Measurements from ENCODE around the gene GDPD3.
"Not testable (repeated sequence)": the region's sequence is repeated elsewhere in the genome, so short reads cannot be mapped to it uniquely, and the experiment has no call there.

The GDPD3 gene, protein sequence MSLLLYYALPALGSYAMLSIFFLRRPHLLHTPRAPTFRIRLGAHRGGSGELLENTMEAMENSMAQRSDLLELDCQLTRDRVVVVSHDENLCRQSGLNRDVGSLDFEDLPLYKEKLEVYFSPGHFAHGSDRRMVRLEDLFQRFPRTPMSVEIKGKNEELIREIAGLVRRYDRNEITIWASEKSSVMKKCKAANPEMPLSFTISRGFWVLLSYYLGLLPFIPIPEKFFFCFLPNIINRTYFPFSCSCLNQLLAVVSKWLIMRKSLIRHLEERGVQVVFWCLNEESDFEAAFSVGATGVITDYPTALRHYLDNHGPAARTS

DNA sequence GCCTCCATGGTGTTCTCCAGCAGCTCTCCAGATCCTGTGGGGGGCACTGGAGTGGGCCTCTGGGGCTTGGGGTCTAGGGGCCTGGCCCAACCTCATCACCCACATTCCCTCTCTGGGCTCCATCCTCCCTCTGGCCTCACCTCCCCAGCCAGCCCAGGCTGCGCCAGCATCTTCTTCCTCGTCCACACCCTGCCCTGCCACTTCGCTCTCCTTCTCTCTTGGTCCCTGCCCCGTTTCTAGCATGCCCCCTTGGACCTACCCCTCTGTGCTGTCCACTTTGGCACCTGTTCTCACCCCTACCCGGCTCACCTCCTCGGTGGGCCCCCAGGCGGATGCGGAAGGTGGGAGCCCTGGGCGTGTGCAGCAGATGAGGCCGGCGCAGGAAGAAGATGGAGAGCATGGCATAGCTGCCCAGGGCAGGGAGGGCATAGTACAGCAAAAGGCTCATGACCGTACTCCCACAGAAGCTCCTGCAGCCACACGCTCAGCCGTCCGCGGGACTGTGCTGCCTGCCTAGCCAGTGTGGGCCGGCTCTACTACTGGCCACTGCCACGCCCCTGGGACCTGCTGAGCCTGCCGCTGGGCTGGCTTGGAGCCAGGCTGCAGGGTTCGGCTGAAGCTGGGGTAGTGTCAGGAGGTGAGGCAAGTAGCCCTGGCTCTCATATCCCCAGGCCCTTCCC, at the start of gene GDPD3:
Gene GDPD3 (minus strand): TSS at position 507 of the 680 bp plus-strand sequence. CDS start 59 bp downstream, at position 448.
- DNase-seq (ENCODE audit: low read depth) = no peak

DNA sequence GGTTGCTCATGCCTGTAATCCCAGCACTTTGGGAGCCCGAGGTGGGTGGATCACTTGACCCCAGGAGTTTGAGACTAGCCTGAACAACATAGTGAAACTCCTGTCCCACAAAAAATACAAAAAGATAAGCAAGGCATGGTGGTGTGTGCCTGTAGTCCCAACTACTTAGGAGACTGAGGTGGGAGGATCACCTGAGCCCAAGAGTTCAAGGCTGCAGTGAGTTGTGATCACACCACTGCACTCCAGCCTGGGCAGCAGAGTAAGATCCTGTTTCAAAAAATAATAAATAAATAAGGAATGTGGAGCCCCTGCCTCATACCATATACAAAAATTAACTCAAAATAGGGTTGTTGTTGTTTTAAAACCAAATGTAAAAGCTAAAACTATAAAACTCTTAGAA, 43.9 kb upstream of the GDPD3 start:
- DNase-seq (ENCODE audit: low read depth) = no peak

DNA sequence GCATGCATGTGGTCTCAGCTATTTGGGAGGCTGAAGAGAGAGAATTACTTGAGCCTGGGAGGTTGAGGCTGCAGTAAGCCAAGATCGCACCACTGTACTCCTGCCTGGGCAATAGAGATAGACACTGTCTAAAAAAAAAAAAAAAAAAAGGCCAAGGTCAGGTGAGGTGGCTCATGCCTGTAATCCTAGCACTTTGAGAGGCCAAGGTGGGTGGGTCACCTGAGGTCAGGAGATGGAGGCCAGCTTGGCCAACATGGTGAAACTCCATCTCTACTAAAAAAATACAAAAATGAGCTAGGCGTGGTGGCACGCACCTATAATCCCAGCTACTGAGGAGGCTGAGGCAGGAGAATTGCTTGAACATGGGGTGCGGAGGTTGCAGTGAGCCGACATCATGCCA, 41.9 kb upstream of the GDPD3 start:
- no peak for DNase-seq (ENCODE audit: low read depth)

DNA sequence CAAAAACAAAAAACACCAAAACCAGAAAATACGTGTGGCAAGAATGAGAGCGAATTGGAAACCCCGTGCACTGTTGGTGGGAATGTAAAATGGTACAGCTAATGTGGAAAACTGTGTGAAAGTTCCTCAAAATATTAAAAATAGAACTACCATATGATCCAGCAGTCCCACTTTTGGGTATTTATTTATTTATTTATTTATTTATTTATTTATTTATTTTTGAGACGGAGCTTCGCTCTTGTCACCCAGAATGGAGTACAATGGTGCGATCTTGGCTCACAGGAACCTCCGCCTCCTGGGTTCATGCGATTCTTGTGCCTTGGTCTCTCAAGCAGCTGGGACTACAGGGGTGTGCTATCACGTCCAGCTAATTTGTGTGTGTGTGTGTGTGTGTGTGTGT, 39.2 kb upstream of the GDPD3 start:
- DNase-seq (ENCODE audit: low read depth) = no peak

DNA sequence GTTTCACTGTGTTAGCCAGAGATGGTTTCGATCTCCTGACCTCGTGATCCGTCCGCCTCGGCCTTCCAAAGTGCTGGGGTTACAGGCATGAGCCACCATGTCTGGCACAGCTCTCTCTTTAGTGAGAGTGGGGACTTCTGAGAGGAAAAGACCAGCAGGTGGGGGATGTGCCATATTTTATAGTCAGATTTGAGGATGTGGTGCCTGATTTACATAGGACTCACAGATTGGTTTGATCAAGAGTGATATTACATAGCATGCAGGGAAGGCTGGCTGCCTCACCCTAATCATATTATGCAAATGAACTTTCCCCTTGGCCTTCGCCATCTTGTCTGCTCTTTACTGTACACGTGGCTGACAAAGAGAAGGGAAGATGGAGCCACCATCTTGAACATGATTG, 37.8 kb upstream of the GDPD3 start:
- no peak for DNase-seq (ENCODE audit: low read depth)

DNA sequence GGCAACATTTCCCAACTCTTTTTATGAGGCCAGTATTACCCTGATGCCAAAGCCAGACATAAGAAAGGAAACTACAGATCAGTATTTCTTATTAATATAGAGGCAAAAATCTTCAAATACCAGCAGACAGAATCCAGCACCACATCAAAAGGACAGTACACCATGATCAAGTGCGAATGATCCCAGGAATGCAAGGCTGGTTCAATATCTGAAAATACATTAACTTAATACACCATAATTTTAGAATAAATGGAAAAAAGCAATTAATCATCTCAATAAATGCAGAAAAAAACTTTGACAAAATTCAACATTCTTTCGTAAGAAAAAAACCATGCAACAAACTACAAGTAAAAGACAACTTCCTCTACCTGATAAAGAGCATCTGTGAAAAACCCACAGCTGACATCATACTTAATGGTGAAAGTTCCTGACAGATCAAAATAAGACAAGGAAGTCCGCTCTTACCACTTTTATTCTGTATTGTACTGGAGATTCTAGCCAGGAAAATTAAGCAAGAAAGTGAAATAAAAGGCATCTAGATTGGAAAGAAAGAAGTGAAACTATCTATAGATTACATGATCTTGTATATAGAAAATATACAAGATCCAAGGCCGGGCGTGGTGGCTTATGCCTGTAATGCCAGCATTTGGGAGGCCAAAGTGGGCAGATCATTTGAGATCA, 36.1 kb upstream of the GDPD3 start:
- DNase-seq (ENCODE audit: low read depth) = no peak

DNA sequence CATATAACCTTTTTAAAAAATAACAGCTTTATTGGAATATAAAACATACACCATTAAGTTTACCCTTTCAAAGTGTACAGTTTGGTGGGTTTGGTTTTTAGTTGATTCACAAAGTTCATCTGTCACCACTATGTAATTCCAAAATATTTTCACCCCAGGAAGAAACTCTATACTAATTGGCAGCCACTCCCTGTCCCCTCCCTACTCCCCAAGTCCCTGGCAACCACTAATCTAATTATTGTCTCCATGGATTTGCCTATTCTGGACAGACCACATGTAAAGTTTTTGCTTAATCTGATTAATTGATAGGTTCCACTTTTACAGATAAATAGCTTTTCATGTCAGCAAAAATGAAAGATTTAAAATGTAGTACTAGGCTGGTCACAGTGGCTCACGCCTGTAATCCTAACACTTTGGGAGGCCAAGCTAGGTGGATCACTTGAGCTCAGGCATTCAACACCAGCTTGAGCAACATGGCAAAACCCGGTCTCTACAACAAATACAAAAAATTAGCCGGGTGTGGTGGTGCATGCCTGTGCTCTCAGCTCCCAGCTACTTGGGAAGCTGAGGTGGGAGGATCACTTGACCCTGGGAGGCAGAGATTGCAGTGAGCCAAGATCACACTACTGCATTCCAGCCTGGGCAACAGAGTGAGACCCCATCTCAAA, 34.6 kb upstream of the GDPD3 start:
- no peak for DNase-seq (ENCODE audit: low read depth)

DNA sequence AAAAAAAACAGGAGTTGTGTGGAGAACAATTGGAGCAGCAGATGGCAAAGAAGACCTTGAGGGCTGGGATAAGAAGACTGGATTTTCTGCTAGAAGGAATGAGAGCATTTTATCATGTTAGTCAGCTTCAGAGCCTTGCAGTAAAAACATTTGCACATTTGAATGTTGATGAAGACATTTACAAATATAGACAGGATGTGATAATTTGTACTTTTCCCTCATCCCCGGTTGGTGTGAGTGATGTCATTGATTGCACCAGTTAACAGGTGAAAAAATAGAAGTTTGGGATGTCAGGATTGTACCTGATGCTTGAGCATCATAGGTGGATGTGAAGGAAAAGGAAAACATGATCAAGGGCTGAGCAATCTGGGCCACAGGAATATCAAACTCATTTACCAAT, 32.3 kb upstream of the GDPD3 start:
- no peak for DNase-seq (ENCODE audit: low read depth)

DNA sequence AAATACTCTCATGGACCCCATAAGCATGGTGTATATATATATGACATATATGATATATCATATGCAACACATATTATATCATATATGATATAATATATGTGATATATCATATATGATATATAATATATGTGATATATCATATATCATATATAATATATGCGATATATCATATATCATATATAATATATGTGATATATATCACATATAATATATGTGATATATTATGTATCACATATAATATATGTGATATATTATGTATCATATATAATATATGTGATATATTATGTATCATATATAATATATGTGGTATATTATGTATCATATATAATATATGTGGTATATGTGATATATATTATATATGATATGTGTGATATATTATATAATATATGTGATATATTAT, 31.6 kb upstream of the GDPD3 start:
- DNase-seq (ENCODE audit: low read depth) = no peak

DNA sequence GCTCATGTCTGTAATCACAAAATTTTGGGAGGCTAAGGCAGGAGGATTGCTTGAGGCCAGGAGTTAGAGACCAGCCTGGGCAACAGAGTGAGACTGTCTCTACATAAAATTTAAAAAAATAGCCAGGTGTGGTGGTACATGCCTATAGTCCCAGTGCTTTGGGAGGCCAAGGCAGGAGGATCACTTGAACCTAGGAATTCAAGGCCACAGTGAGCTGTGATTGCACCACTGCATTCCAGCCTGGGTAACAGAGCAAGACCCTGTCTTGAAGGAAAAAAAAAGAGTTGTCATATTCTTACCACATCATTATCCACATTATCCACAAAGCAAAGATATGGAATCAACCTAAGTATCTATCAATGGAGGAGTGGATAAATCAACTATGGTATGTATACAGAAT, 30.7 kb upstream of the GDPD3 start:
- no peak for DNase-seq (ENCODE audit: low read depth)

DNA sequence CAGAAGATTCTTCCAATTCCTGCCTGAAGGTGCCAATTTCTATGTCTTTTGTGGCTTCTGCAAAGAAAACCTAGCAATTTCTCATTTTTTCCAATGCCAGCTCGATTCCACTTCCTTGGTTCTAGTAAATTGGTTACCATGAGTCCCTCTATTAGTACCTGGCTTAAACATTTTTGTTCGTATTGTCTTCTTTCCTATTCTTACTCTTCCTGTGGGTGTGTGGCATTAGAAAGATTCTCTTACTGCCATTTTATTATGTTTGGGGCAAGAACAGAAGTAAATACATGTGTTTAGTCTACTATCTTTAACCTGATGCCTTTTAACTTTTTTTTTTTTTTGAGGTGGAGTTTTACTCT, 30.0 kb upstream of the GDPD3 start:
- no peak for DNase-seq (ENCODE audit: low read depth)

DNA sequence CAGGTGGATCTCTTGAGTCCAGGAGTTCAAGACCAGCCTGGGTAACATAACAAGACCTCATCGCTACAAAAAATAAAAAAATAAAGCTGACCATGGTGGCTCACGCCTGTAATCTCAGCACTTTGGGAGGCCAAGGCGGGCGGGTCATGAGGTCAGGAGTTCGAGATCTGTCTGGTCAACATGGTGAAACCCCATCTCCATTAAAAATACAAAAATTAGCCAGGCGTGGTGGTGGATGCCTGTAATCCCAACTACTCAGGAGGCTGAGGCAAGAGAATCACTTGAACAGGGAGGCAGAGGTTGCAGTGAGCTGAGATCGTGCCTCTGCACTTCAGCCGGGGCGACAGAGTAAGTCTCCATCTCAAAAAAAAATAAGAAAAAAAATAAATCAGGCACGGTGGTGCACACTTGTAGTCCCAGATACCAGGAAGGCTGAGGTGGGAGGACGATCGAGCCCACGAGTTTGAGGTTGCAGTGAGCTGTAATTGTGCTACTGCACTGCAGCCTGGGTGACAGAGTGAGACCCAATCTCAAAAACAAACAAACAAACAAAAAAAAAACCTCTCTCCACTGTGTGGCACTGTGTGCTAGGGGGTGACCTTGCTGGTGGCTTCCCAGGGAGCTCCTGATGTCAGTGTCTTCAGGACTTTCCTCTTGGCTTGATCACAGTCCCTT, 29.5 kb upstream of the GDPD3 start:
- no peak for DNase-seq (ENCODE audit: low read depth)

DNA sequence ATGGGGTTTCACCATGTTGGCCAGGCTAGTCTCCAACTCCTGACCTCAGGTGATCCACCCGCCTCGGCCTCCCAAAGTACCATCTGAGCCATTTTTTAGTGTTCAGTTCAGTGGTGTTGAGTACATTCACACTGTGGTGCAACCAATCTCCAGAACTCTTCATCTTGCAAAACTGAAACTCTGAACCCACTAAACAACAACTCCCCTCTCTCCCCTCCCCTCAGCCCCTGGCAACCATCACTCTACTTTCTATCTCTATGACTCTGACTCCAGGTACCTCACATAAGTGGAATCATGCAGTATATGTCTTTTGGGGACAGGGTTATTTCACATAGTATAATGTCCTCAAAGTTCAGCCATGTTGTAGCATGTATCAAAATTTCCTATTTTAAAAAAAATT, 28.4 kb upstream of the GDPD3 start:
- no peak for DNase-seq (ENCODE audit: low read depth)

DNA sequence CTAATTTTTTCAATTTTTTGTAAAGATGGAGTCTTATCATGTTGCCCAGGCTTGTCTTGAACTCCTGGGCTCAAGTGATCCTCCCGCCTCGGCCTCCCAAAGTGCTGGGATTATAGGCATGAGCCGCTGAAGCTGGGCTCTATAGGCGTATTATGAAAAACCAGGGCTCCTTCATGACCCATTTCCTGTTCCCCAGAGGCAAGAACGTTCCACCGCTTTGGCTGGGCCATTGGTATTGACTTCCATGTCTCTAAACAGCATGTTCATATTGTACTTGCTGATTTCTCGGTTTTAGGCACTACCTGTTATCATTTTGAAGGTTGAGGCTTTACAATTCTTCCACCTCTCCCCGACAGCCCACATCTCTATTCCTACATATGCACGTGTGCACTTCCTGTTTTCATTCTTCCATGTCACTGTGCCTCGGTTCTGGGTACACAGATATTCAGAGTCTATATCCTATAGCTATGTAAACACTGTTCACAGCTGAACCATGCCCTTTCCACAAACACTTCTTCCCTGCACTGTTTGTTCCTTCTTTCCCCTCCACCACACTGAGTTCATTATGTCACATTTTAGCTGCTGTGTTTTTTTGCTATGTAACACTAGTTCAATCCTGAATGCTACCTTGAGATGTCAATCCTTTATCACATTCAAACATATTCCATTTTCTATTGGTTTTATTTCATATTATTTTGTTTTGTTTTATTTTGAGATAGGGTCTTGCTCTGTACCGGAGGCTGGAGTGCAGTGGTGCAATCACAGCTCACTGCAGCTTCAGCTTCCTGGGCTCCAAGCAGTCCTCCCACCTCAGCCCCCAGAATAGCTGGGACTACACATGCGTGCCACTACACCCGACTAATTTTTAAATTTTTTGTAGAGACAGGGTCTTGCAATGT, 26.5 kb upstream of the GDPD3 start:
- no peak for DNase-seq (ENCODE audit: low read depth)

DNA sequence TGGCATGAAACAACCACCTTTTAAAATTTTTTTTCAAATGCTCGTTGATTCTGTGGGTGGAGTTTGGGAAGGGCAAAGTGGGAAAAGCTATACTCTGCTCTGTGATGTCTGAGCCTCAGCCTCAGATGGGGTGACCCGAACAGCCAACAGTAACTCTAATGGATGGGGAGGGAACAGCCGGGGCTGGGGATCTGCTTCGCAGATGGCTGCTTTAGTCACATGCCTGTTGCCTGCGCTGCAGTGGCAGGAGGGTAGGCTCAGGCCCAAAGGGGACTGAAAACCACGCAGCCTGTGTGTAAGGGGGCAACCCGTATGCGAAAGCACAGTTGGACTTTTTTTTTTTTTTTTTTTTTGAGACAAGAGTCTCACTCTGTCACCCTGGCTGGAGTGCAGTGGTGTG, 24.6 kb upstream of the GDPD3 start:
- no peak for DNase-seq (ENCODE audit: low read depth)

DNA sequence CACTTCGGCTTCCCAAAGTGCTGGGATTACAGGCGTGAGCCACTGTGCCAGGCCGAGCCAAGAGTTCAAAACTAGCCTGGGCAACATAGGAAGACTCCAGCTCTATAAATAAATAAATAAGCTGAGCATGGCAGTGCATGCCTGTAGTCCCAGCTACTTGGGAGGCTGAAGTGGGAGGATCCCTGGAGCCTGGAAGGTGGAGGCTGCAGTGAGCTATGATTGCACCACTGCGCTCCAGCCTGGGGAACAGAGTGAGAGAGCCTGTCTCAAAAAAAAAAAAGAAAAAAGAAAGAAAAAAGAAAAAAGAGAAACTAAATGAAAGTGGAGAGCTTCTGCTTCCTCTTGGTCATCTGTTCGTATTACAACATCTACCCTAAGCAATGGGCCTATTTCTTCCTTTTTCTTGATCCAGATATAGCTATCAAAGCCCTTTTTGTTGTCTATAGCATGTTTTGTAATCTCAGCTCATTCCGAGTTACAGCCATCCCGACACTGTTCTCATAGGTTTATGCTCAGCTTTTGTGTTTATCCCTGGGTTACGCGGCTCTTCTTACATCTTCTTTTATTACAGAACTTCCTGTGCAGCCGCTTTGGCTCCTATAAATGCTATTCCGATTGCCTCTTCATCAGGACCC, 23.8 kb upstream of the GDPD3 start:
- no peak for DNase-seq (ENCODE audit: low read depth)

DNA sequence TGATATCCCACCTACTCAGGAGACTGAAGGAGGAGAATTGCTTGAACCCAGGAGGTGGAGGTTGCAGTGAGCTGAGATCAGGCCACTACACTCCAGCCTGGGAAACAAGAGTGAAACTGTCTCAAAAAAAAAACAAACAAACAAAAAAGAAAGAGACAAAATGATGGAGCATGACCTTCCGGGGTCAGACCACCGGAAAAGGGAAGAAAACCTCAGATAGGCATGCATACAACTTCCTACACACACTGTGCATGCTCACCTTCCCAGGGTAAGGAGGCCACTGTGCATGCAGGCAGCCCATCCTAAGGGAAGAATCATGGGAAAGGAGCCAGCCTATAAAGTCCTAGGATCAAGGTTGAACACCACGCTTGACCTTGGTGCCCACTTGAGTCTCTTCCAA, 19.3 kb upstream of the GDPD3 start:
- DNase-seq (ENCODE audit: low read depth) = no peak

DNA sequence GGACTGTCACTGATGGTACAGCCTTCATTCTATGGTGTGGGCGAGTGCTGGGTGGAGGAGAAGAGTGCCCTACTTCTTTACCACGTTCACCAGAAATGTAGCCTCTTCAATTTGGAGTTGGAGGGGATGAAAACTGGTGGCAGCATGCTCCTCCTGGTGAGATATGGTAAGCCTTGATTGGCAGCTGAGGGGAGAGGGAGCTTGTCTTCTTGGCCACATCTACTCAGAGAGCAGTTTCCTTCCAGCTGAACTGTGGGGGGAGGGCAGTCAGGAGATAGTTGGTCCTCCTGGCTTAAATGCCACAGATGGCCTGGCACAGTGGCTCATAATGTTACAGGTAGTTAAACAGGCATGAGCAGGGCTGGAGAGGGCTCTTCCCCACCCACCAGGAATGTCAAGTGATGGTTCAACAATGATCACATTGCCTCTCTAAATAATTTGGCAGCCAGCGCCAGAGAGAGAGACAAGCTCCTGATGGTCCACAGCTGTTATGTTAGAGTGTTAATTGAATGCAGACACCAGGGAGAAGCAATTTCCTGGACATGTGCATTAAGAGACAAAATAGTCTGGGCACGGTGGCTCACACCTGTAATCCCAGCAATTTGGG, 18.6 kb upstream of the GDPD3 start:
- no peak for DNase-seq (ENCODE audit: low read depth)

DNA sequence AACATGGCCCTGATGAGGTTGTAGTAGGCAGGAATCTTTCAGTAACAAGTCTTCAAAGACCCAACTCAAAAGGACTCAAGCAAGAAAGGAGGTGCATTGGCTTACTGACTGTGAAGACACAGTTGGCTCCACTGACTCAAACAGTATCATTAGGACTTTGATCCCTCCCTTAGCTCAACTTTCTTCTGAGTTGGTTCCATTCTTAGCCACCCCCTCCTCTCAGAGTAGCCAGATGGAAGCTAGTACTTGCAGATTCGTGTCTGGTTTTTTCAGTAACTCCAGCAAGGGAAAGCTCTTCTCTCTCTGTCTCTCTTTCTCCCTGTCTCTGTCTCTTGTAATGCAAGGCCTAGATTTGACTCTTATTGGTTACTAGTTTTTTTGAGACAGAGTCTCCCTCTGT, 14.7 kb upstream of the GDPD3 start:
- DNase-seq (ENCODE audit: low read depth) = no peak

DNA sequence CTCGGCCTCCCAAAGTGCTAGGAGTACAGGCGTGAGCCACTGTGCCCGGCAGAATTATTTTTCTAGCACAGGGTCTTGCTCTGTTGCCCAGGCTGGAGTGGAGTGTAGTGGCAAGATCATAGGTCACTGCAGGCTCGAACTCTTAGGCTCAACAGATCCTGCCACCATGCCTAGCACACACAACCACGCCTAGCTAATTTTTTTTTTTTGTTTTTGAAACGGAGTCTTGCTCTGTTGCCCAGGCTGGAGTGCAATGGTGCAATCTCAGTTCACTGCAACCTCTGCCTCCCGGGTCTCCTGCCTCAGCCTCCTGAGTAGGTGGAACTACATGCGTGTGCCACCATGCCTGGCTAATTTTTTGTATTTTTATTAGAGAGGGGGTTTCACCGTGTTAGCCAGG, 12.4 kb upstream of the GDPD3 start:
- not testable (repeated sequence) for DNase-seq (ENCODE audit: low read depth)
